GM19351 (cell line): Measurements from ENCODE around the gene ANP32E.

ENCODE experiments used
- ATAC-seq: cut with Tn5 transposase; IDR thresholded peaks from one replicate; pipeline ENCODE4 v1.9.1; 2021; ENCODE audit warnings: mild to moderate bottlenecking, moderate library complexity; ENCODE audit not compliant: unreplicated experiment

The ANP32E gene

DNA sequence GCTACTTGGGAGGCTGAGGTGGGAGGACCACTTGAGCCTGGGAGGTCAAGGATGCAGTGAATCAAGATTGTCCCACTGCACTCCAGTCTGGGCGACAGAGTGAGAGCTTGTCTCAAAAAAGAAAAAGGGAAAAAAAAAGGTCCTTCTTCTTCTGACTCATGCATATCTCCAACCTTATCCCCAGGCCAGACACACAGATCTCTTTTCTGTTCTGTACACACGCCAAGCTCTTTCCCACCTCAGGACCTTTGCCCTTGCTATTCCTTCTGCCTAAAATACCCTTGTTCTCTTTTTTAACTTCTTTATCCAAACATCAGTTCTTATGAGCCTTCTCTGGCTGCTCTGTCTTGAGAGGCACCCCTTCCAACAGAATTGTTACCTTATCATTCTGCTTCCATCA, 64.1 kb downstream of the ANP32E start:
- no peak for ATAC-seq

DNA sequence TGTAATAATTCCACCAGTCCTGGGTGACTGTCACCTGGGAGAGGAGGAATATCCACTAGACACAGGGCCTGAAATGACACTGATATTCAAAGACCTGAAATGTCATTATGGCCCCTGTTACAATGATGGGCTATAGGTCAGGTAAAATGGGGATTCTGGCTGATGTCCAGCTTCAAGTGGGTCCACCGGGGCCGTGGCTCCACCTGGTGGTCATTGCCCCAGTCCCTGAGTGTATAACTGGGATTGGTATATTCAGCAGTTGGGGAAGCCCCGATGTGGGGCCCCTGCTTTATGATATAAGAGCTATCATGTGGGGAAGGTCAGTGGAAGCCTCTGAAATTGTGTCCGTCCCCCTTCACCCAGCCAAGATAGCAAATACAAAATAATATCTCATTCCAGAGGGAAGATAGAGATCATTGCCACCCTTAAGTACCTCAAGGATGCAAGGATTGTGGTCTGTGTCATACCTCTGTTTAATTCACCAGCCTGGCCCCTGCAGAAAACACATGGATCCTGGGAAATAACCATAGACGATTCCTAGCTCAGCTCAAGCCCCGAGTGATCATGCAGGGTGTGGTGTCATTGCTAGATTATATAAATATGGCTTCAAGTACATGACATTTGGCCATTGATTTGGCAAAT, 66.8 kb downstream of the ANP32E start:
- no peak for ATAC-seq
